HG02759 (cell line): ENCODE data around the gene PPP6R2.

ENCODE experiments used
- ATAC-seq: cut with Tn5 transposase; IDR thresholded peaks from one replicate; pipeline ENCODE4 v1.9.1; 2021; ENCODE audit warnings: mild to moderate bottlenecking, moderate library complexity; ENCODE audit not compliant: unreplicated experiment

The PPP6R2 gene

GRCh38 chr22:50463188-50463900 is 120.2 kb downstream of the PPP6R2 start:
- no peak for ATAC-seq

GRCh38 chr22:50464451-50464850 is 121.3 kb downstream of the PPP6R2 start:
- ATAC-seq, result no peak

GRCh38 chr22:50465066-50465930 is 122.2 kb downstream of the PPP6R2 start:
- ATAC-seq, result no peak

- ATAC-seq, result no peak
Measured at GRCh38 chr22:50467341-50467740, 124.2 kb downstream of the PPP6R2 start.

- no peak for ATAC-seq
Measured at GRCh38 chr22:50467773-50468440, 124.8 kb downstream of the PPP6R2 start.

GRCh38 chr22:50468626-50469025 is 125.5 kb downstream of the PPP6R2 start:
- no peak for ATAC-seq

- peak; percentile 62 for ATAC-seq
Measured at GRCh38 chr22:50469377-50470305, 126.5 kb downstream of the PPP6R2 start.

- ATAC-seq, result peak; percentile 7
Measured at GRCh38 chr22:50470491-50470890, 127.4 kb downstream of the PPP6R2 start.

GRCh38 chr22:50471197-50471847 is 128.2 kb downstream of the PPP6R2 start:
- no peak for ATAC-seq

GRCh38 chr22:50471962-50472361 is 128.8 kb downstream of the PPP6R2 start:
- no peak for ATAC-seq

GRCh38 chr22:50473088-50473487 is 130.0 kb downstream of the PPP6R2 start:
- ATAC-seq, result no peak

- ATAC-seq, result peak; percentile 2
Measured at GRCh38 chr22:50473855-50474671, 130.9 kb downstream of the PPP6R2 start.

- ATAC-seq, result peak; percentile 66
Measured at GRCh38 chr22:50474710-50475651, 131.9 kb downstream of the PPP6R2 start, which contains the start of gene SBF1. Gene SBF1 (minus strand): TSS chr22:50475035. CDS start chr22:50474840, 195 bp downstream.

- ATAC-seq, result no peak
Measured at GRCh38 chr22:50475652-50476002, 132.5 kb downstream of the PPP6R2 start.

- no peak for ATAC-seq
Measured at GRCh38 chr22:50476868-50477267, 133.7 kb downstream of the PPP6R2 start.

- ATAC-seq, result no peak
Measured at GRCh38 chr22:50477923-50478322, 134.8 kb downstream of the PPP6R2 start.

GRCh38 chr22:50479721-50480120 is 136.6 kb downstream of the PPP6R2 start:
- no peak for ATAC-seq

GRCh38 chr22:50481045-50481439 is 137.9 kb downstream of the PPP6R2 start:
- ATAC-seq, result no peak
